Measurements from ENCODE around the gene CELF4. TPM values are rescaled to one million over a fixed set of nuclear protein-coding genes. Genes with fewer than 3 reads are reported as not detected.

The CELF4 gene
- total RNA-seq, 1 donor from 2014 or later, result 0.44 TPM

- Mint-ChIP-seq H3K9me3 (ENCODE audit: unreplicated experiment) (no peaks in the 10 kb centered on the region), H3K27me3 (ENCODE audit: unreplicated experiment) (peaks cover 3% of the 10 kb centered on the region), H3K4me3 (ENCODE audit: unreplicated experiment) (no peak overlapping the region), H3K4me1 (ENCODE audit: unreplicated experiment) (peaks cover 3% of the 10 kb centered on the region), H3K27ac (ENCODE audit: unreplicated experiment) (no peak overlapping the region), H3K36me3 (ENCODE audit: low read depth, unreplicated experiment) (no peaks in the 10 kb centered on the region)
- no peak for TF ChIP-seq CTCF (IDR thresholded peaks at IDR 0.05; ENCODE audit: unreplicated experiment)
- no peak for DNase-seq (ENCODE audit: low spot score)
Measured at GRCh38 chr18:37405772-37406171, 159.8 kb downstream of the CELF4 start.

DNA sequence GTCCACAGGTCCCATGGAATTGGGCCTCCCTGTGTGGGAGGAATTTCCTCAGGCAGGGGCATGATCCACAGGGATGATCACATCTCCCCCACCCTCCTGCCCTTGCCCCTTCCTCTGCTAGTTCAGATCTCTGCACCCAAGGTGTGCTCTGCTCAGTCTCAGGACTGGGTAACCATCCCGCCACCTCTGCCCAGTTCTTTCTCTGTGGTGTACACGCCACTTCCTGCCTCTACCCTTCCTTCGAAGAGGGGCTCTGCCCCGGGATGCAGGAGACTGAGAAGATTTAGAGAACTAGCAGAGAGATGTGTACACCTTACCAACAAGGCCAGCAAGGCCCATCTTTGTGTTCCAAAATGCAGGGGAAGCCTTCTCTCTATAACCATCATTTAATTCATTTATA lies 160.4 kb downstream of the CELF4 start:
- no peak for TF ChIP-seq CTCF (IDR thresholded peaks at IDR 0.05; ENCODE audit: unreplicated experiment)
- Mint-ChIP-seq H3K4me1 (ENCODE audit: unreplicated experiment) (peaks cover 3% of the 10 kb centered on the region), H3K27ac (ENCODE audit: unreplicated experiment) (no peak overlapping the region), H3K27me3 (ENCODE audit: unreplicated experiment) (peaks cover 3% of the 10 kb centered on the region), H3K36me3 (ENCODE audit: low read depth, unreplicated experiment) (no peaks in the 10 kb centered on the region), H3K4me3 (ENCODE audit: unreplicated experiment) (no peak overlapping the region), H3K9me3 (ENCODE audit: unreplicated experiment) (no peaks in the 10 kb centered on the region)
- DNase-seq (ENCODE audit: low spot score), result no peak

- H3K27ac Mint-ChIP-seq (ENCODE audit: unreplicated experiment), result no peak overlapping the region
- no peaks in the 10 kb centered on the region for H3K36me3 Mint-ChIP-seq (ENCODE audit: low read depth, unreplicated experiment)
- no peak for DNase-seq (ENCODE audit: low spot score)
- H3K4me1 Mint-ChIP-seq (ENCODE audit: unreplicated experiment), result peaks cover 3% of the 10 kb centered on the region
- no peaks in the 10 kb centered on the region for H3K9me3 Mint-ChIP-seq (ENCODE audit: unreplicated experiment)
- no peak for TF ChIP-seq CTCF (IDR thresholded peaks at IDR 0.05; ENCODE audit: unreplicated experiment)
- no peak overlapping the region for H3K4me3 Mint-ChIP-seq (ENCODE audit: unreplicated experiment)
- peaks cover 3% of the 10 kb centered on the region for H3K27me3 Mint-ChIP-seq (ENCODE audit: unreplicated experiment)
Measured at GRCh38 chr18:37403788-37404187, 161.8 kb downstream of the CELF4 start.

- H3K27ac Mint-ChIP-seq (ENCODE audit: unreplicated experiment), result no peak overlapping the region
- TF ChIP-seq CTCF (IDR thresholded peaks at IDR 0.05; ENCODE audit: unreplicated experiment), result no peak
- H3K27me3 Mint-ChIP-seq (ENCODE audit: unreplicated experiment), result peaks cover 3% of the 10 kb centered on the region
- peaks cover 3% of the 10 kb centered on the region for H3K4me1 Mint-ChIP-seq (ENCODE audit: unreplicated experiment)
- DNase-seq (ENCODE audit: low spot score), result no peak
- H3K9me3 Mint-ChIP-seq (ENCODE audit: unreplicated experiment), result no peaks in the 10 kb centered on the region
- no peaks in the 10 kb centered on the region for H3K36me3 Mint-ChIP-seq (ENCODE audit: low read depth, unreplicated experiment)
- no peak overlapping the region for H3K4me3 Mint-ChIP-seq (ENCODE audit: unreplicated experiment)
Measured at GRCh38 chr18:37403100-37403781, 162.4 kb downstream of the CELF4 start.

DNA sequence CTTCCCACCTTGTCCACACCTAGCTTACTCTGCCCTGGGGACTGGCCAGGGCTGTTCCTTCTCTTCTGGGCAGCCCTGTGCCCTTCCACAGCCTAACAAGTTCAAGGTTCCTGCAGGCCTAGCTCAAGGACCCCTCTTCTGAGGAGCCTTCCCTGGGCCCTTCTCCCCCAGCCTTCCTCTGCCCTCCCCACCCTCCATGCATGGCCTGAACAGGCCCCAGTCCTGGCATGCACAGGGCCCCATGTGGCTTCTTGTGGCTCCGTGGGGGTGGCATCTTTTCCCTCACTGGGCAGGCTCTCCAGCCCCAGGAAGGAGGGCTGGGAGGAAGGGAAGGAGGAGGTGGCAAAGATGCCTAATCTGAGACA lies 162.9 kb downstream of the CELF4 start:
- H3K9me3 Mint-ChIP-seq (ENCODE audit: unreplicated experiment), result no peaks in the 10 kb centered on the region
- no peak for TF ChIP-seq CTCF (IDR thresholded peaks at IDR 0.05; ENCODE audit: unreplicated experiment)
- H3K4me3 Mint-ChIP-seq (ENCODE audit: unreplicated experiment), result no peak overlapping the region
- H3K36me3 Mint-ChIP-seq (ENCODE audit: low read depth, unreplicated experiment), result no peaks in the 10 kb centered on the region
- DNase-seq (ENCODE audit: low spot score), result no peak
- H3K4me1 Mint-ChIP-seq (ENCODE audit: unreplicated experiment), result peaks cover 3% of the 10 kb centered on the region
- peaks cover 3% of the 10 kb centered on the region for H3K27me3 Mint-ChIP-seq (ENCODE audit: unreplicated experiment)
- no peak overlapping the region for H3K27ac Mint-ChIP-seq (ENCODE audit: unreplicated experiment)

Measured in endothelial cell (in vitro differentiated cells).